RWPE2 (cell line): ENCODE measurements around the gene NEK6.
A peak's percentile ranks its signal among the peaks of the same experiment; 100 is the strongest.

ENCODE experiments used
- ATAC-seq: fragments of 200-7000 bp; cut with Tn5 transposase; 3 replicates; pipeline ENCODE4 v1.9.1; 2021; ENCODE audit warnings: low read depth
- DNase-seq: peaks from one replicate; pipeline ENCODE4 v3.0.0-alpha.2; 2020; ENCODE audit warnings: low spot score
- H3K27ac ChIP-seq: fragments of 450-650 bp; 2 replicates; pipeline ENCODE4 v1.5.1; 2017; ENCODE audit warnings: mild to moderate bottlenecking; ENCODE audit not compliant: poor library complexity, severe bottlenecking
- H3K27me3 ChIP-seq: fragments of 250-450 bp; sonication (Bioruptor Pico); 2 replicates; pipeline ENCODE4 v1.5.1; 2021; ENCODE audit warnings: mild to moderate bottlenecking, moderate library complexity; ENCODE audit not compliant: insufficient read depth, poor library complexity, severe bottlenecking
- H3K36me3 ChIP-seq: fragments of 250-450 bp; sonication (Bioruptor Pico); 2 replicates; pipeline ENCODE4 v1.5.1; 2020; ENCODE audit warnings: low read depth, mild to moderate bottlenecking, moderate library complexity
- H3K4me1 ChIP-seq: fragments of 250-450 bp; sonication (Bioruptor Pico); 2 replicates; pipeline ENCODE4 v1.5.1; 2021; ENCODE audit warnings: mild to moderate bottlenecking, moderate library complexity; ENCODE audit not compliant: insufficient read depth, poor library complexity, severe bottlenecking
- H3K4me3 ChIP-seq: fragments of 250-450 bp; sonication (Bioruptor Pico); 2 replicates; pipeline ENCODE4 v1.5.1; 2021; ENCODE audit warnings: mild to moderate bottlenecking, moderate library complexity; ENCODE audit not compliant: severe bottlenecking
- H3K9me3 ChIP-seq: fragments of 250-450 bp; sonication (Bioruptor Pico); 2 replicates; pipeline ENCODE4 v1.5.1; 2021; ENCODE audit warnings: mild to moderate bottlenecking, moderate library complexity; ENCODE audit not compliant: severe bottlenecking
- TF ChIP-seq, protein P1 (sequence below): fragments of 450-650 bp; IDR thresholded peaks from one replicate; pipeline ENCODE4 v1.5.1; 2017; ENCODE audit warnings: mild to moderate bottlenecking, moderate library complexity; ENCODE audit not compliant: poor library complexity, severe bottlenecking

The NEK6 gene

DNA sequence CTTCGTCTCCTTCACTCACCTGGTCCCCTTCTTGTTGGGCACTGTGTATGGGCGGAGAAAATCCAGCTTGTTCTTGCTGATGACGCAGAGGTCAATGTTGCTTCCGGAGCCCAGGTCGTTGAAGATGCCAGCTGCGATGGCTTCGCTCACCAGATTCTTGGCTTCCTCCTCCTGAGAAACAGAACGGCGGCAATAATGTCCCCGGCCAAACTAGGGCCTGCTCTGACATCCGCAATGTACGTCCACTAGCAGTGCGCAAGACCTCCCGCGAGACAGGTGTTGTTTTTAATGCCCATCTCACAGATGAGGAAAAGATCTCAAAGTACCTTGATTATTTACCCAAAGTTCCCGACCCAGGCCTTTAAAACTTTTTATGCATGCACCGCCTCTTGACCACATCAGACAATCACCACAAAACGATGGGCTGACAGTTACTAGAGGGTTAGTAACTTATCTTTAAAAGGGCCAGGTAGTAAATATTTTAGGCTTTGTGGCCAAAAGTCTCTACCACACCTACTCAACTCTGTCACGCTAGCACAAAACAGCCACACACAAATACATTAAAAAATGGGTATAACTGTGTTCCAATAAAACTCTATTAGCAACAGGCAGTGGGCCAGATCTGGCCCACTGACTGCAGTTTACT is 99.1 kb downstream of the NEK6 start:
- Histone ChIP-seq H3K4me1 (no peaks in the 10 kb centered on the region), H3K36me3 (peaks cover 48% of the 10 kb centered on the region), H3K27ac (no peak overlapping the region), H3K4me3 (no peak overlapping the region), H3K27me3 (no peaks in the 10 kb centered on the region), H3K9me3 (no peaks in the 10 kb centered on the region)
- no peak for ATAC-seq
- TF ChIP-seq, protein P1, sequence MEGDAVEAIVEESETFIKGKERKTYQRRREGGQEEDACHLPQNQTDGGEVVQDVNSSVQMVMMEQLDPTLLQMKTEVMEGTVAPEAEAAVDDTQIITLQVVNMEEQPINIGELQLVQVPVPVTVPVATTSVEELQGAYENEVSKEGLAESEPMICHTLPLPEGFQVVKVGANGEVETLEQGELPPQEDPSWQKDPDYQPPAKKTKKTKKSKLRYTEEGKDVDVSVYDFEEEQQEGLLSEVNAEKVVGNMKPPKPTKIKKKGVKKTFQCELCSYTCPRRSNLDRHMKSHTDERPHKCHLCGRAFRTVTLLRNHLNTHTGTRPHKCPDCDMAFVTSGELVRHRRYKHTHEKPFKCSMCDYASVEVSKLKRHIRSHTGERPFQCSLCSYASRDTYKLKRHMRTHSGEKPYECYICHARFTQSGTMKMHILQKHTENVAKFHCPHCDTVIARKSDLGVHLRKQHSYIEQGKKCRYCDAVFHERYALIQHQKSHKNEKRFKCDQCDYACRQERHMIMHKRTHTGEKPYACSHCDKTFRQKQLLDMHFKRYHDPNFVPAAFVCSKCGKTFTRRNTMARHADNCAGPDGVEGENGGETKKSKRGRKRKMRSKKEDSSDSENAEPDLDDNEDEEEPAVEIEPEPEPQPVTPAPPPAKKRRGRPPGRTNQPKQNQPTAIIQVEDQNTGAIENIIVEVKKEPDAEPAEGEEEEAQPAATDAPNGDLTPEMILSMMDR: no peak
- no peak for DNase-seq

DNA sequence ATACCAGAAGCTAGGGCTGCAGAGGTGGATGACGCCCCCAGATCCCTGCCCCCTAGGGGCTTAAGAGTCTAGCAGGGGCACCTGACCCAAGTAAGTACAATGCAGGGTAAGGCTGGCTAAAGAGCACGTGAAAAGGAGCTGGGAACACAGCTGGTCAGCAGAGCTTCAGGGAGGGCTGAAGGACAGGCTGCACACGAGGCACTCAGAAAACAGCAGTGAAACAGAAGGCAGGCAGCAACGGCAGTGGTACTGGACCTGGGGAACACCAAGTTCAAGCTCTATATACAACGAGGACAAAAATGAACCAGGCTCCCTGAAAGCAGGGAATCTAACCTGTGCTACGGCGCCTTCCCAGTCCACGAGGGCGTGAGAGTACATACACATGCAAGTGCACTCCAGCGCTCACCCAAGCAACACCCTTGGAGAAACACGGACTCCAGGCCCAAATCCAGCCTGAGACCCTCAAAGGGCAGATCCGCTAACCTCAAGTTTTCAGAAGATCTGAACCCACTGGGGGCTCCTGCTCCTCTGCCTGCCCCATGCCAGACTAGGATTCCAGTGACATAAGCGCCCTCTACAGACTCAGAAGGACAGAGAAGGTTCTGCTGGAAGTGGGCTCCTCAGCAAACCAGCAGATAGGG is 100.1 kb downstream of the NEK6 start:
- Histone ChIP-seq H3K4me1 (no peaks in the 10 kb centered on the region), H3K27me3 (no peaks in the 10 kb centered on the region), H3K36me3 (peaks cover 44% of the 10 kb centered on the region), H3K27ac (no peak overlapping the region), H3K4me3 (no peak overlapping the region), H3K9me3 (no peaks in the 10 kb centered on the region)
- DNase-seq (no peak), ATAC-seq (peak; percentile 15; the same call in 1 of the 3 replicates)
- TF ChIP-seq, protein P1: no peak

DNA sequence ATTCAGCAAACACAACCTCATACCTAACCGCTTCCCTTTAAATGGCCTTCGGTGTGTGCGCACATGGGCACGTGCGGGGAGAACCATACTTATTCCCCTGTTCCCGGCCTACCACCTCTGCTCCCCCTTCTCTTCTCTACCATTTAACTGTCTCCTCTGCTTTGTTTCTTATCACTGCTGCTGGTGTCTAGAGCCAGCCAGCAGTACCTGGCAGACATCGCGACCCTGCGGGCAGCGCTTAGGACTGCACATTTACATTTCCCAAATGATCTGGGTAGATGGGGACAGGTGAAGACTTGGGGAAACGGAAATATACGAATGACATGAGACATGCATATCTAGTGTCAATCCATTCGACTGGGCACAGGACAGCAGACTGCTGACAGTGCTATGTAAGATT is 100.9 kb downstream of the NEK6 start:
- Histone ChIP-seq H3K9me3 (no peaks in the 10 kb centered on the region), H3K27ac (no peak overlapping the region), H3K27me3 (no peaks in the 10 kb centered on the region), H3K4me1 (no peaks in the 10 kb centered on the region), H3K4me3 (no peak overlapping the region), H3K36me3 (peaks cover 36% of the 10 kb centered on the region)
- ATAC-seq (no peak), DNase-seq (no peak)
- TF ChIP-seq, protein P1: no peak

DNA sequence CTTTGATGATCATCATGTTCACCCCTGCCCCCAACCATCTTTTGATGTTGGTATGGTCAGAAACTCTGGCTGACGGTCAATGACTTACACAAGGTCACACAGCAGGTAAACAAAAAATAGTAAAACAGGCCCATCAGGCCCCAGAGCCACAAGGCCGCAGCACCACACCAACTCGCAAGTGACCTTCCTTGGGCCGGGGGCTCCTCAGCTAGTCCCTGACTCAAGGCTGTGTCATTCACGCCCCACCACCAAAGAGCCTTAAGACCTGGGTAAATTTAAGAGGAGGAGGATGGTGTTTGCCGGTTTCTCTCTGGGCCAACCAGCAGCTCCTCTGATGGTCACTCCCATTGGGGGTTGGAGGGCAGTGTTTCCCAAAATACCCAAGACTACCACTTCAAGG is 101.7 kb downstream of the NEK6 start:
- Histone ChIP-seq H3K36me3 (peaks cover 29% of the 10 kb centered on the region), H3K4me1 (no peaks in the 10 kb centered on the region), H3K27ac (no peak overlapping the region), H3K4me3 (no peak overlapping the region), H3K9me3 (no peaks in the 10 kb centered on the region), H3K27me3 (no peaks in the 10 kb centered on the region)
- DNase-seq (no peak), ATAC-seq (no peak)
- TF ChIP-seq, protein P1: no peak
